Coronary artery (tissue), 2 donors: ENCODE measurements around the gene PDE11A.
A peak's percentile ranks its signal among the peaks of the same experiment; 100 is the strongest.

Experiments used
- DNase-seq: peaks from one replicate; pipeline ENCODE4 v3.0.0-alpha.2; 2017; ENCODE audit warnings: low spot score
- H3K27ac ChIP-seq, 2 donors: fragments of 200-600 bp; sonication (generic); one replicate each; pipeline ENCODE4 v1.5.1; 2016 to 2019
- H3K4me3 ChIP-seq: fragments of 200-600 bp; sonication (generic); 2 replicates; pipeline ENCODE4 v1.5.1; 2016; ENCODE audit warnings: mild to moderate bottlenecking, moderate library complexity
- CTCF ChIP-seq: fragments of 200-600 bp; sonication (generic); IDR thresholded peaks from one replicate; pipeline ENCODE4 v1.5.1; 2019; ENCODE audit warnings: antibody characterized with exemption

Gene PDE11A

GRCh38 chr2:177600917-177601316, 471.7 kb downstream of the PDE11A start:
- Histone ChIP-seq H3K27ac (no peak overlapping the region), H3K4me3 (no peak overlapping the region)
- no peak for DNase-seq
- no peak for TF ChIP-seq CTCF

- no peak overlapping the region for H3K27ac ChIP-seq
- no peak for DNase-seq
- TF ChIP-seq CTCF: no peak
- H3K4me3 ChIP-seq: no peak overlapping the region
These were observed 472.6 kb downstream of the PDE11A start for GRCh38 chr2:177599956-177600355.

- no peak for DNase-seq
- Histone ChIP-seq H3K4me3 (no peak overlapping the region), H3K27ac (no peak overlapping the region)
- no peak for TF ChIP-seq CTCF
These were observed 473.4 kb downstream of the PDE11A start for GRCh38 chr2:177599139-177599688.

- peak overlapping the region; percentile 36 for H3K4me3 ChIP-seq
- no peak overlapping the region for H3K27ac ChIP-seq
- no peak for DNase-seq
- TF ChIP-seq CTCF: no peak
These were observed 474.0 kb downstream of the PDE11A start for GRCh38 chr2:177598326-177599138.

- peak overlapping the region; percentile 36 for H3K4me3 ChIP-seq
- no peak for TF ChIP-seq CTCF
- no peak overlapping the region for H3K27ac ChIP-seq
- no peak for DNase-seq
These were observed 474.8 kb downstream of the PDE11A start for GRCh38 chr2:177597759-177598158.

- Histone ChIP-seq H3K27ac (no peak overlapping the region), H3K4me3 (no peak overlapping the region)
- no peak for DNase-seq
- no peak for TF ChIP-seq CTCF
These were observed 475.7 kb downstream of the PDE11A start for GRCh38 chr2:177596866-177597265.
